Measurements from ENCODE around the gene SHC2.
A peak's percentile ranks its signal among the peaks of the same experiment; 100 is the strongest.

SHC2 gene

DNA sequence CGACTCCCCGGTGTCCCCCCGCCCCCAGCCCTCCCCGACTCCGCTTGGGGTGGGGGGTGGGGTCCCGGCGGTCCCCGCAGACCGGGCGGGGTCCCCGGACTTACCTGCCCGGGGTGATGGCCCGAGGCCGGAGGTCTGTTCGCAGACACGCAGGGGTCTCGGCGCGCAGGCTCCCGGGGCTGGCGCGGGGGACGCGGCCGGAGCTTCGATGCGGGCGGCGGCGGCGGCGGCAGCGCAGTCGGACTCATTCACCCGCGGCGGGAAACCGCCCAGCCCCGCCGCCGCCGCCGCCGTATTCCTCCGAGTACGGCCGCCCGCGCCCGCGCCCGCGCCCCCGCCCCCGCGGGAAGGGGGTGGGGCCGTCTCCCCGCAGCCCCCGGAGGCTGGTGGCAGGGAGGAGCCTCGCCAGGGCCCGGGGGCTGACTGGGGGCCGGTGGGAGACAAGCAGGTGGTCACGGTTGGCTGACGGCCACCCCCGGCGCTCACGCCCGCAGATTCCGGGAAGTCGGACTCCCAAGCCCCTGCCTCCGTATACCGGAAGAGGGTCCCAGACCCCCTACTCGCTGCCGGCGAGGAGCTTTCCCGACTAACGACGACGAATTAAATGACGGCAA is 51.8 kb downstream of the SHC2 start, which contains the start of gene C2CD4C:
Gene C2CD4C (minus strand): TSS at position 246 of the 614 bp plus-strand sequence. CDS start 786 bp downstream, outside the sequence.
- TF ChIP-seq TOX (CRISPR knock-in tag; IDR thresholded peaks at IDR 0.05; ENCODE audit: borderline replicate concordance) = no peak
- TF ChIP-seq ARNTL (CRISPR knock-in tag; IDR thresholded peaks at IDR 0.05; ENCODE audit: borderline replicate concordance, low read depth) = no peak
- TF ChIP-seq ZC3H10 (CRISPR knock-in tag; IDR thresholded peaks at IDR 0.05) = no peak
- TF ChIP-seq ZNF70 (CRISPR knock-in tag; IDR thresholded peaks at IDR 0.05) = no peak
- peak; percentile 60 for ATAC-seq

DNA sequence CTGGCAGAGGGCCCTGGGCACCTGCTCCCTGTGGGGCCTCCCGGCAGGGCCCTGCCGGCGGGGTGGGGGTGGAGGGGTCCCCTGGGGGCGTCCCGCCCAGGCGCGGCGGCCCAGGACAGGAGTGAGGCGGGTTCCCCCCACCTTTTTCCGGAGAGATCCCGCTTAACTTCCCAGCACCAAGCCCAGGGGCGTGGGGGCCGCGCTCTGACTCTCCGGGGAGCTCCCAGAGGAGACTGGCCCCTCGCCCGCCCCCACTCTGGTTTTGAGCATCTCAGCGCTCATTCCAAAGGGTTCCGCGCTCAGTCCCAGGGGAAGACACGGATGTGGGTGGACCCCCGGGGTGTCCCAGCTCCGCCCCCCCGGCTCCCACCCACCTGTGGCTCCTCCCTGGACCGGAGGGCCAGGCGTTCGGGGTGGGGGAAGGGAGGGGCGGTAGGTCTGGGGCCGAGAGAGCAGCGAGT is 52.4 kb downstream of the SHC2 start:
- ATAC-seq = no peak

DNA sequence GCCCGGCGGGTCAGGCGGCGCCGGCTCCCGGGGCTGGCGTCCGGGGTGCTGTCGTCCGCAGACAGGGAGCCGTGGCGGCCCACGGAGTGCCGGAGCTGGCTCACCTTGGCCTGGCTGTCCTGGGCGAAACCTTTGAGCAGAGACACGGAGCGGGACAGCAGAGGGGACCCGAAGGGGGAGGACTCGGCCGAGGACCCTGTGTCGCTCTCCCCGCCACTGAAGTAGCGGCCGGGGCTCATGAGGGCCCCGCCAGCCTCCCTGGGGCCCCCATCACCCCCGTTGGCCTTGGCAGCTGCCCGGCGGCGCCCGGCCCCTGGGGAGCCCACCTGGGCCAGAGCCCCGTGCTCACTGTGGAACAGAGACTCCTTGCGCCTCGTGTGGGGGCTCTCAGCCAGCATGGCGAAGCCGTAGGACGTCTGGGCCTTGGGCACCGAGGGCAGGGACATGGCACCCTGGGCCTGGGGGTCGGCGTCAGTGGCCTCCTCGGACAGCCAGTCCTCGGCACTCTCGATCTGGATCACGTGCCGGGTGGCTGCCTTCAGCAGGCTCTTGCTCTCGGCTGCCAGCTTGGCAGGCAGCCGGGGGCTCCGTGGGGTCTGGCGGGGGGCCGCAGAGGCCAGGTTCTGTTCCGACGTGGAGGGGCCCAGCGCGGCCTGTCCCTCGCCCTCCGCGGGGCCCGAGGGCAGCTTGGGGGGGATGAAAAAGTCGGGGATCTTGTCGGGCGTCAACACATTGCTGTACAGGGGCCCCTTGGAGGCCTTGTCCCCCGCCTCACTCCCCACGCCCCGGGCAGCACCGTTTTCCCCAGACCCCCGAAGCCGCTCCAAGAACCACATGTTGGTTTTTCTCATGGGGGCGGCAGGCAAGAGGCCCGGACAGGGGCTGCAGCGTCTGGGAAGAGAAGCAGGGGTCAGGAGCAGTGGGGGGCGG is 53.1 kb downstream of the SHC2 start:
- no peak for ATAC-seq

More for the DNA sequence above, 52.4 kb downstream of the SHC2 start:
- no peak for TF ChIP-seq TCF4 (CRISPR knock-in tag; IDR thresholded peaks at IDR 0.05; ENCODE audit: borderline replicate concordance)
- no peak for TF ChIP-seq OSR1 (CRISPR knock-in tag; IDR thresholded peaks at IDR 0.05)
- no peak for TF ChIP-seq ARNTL (CRISPR knock-in tag; IDR thresholded peaks at IDR 0.05; ENCODE audit: borderline replicate concordance, low read depth)
- TF ChIP-seq ZC3H10 (CRISPR knock-in tag; IDR thresholded peaks at IDR 0.05) = no peak

DNA sequence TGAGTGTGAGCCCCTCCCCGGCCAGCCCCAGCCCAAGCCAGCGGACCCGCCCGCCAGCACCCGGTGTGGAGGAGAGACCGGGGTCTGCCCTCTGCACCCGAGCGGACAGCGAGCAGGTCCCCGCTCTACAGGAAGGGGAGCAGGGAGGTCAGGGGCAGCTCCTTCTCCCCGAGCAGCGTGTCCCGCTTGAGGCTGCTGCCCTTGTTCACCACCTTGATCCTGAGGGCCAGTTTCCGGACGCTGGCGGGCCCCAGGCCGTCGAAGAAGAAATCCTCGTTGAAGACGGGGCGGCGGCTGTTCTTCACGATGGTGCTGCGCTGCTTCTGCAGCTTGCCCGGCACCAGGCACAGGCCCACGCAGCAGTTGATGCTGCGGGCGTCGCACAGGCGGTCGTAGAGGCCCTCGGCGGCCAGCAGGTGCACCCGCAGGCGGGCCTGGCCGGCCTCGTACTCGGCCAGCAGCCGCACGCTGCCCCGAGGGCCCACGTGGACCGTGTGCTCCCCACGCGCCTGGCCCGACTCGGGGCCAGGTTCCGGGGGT is 53.8 kb downstream of the SHC2 start:
- TF ChIP-seq SNAI2 (CRISPR knock-in tag; IDR thresholded peaks at IDR 0.05) (no peak), ZNF70 (CRISPR knock-in tag; IDR thresholded peaks at IDR 0.05) (no peak), ESRRG (CRISPR knock-in tag; IDR thresholded peaks at IDR 0.05) (no peak), PPARA (CRISPR knock-in tag; IDR thresholded peaks at IDR 0.05; ENCODE audit: borderline replicate concordance) (no peak), TOX (CRISPR knock-in tag; IDR thresholded peaks at IDR 0.05; ENCODE audit: borderline replicate concordance) (no peak), BACH2 (CRISPR knock-in tag; IDR thresholded peaks at IDR 0.05; ENCODE audit: borderline replicate concordance) (no peak), ZC3H10 (CRISPR knock-in tag; IDR thresholded peaks at IDR 0.05) (no peak), ZNF565 (CRISPR knock-in tag; conservative IDR thresholded peaks at IDR 0.05; ENCODE audit: low read depth) (no peak), RARB (CRISPR knock-in tag; IDR thresholded peaks at IDR 0.05) (no peak), ZFP30 (CRISPR knock-in tag; IDR thresholded peaks at IDR 0.05) (no peak), ZFP3 (CRISPR knock-in tag; IDR thresholded peaks at IDR 0.05) (no peak)
- TF ChIP-seq, protein P1, sequence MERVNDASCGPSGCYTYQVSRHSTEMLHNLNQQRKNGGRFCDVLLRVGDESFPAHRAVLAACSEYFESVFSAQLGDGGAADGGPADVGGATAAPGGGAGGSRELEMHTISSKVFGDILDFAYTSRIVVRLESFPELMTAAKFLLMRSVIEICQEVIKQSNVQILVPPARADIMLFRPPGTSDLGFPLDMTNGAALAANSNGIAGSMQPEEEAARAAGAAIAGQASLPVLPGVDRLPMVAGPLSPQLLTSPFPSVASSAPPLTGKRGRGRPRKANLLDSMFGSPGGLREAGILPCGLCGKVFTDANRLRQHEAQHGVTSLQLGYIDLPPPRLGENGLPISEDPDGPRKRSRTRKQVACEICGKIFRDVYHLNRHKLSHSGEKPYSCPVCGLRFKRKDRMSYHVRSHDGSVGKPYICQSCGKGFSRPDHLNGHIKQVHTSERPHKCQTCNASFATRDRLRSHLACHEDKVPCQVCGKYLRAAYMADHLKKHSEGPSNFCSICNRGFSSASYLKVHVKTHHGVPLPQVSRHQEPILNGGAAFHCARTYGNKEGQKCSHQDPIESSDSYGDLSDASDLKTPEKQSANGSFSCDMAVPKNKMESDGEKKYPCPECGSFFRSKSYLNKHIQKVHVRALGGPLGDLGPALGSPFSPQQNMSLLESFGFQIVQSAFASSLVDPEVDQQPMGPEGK (CRISPR knock-in tag; IDR thresholded peaks at IDR 0.05; ENCODE audit: borderline replicate concordance) = no peak
- TF ChIP-seq, protein P2, sequence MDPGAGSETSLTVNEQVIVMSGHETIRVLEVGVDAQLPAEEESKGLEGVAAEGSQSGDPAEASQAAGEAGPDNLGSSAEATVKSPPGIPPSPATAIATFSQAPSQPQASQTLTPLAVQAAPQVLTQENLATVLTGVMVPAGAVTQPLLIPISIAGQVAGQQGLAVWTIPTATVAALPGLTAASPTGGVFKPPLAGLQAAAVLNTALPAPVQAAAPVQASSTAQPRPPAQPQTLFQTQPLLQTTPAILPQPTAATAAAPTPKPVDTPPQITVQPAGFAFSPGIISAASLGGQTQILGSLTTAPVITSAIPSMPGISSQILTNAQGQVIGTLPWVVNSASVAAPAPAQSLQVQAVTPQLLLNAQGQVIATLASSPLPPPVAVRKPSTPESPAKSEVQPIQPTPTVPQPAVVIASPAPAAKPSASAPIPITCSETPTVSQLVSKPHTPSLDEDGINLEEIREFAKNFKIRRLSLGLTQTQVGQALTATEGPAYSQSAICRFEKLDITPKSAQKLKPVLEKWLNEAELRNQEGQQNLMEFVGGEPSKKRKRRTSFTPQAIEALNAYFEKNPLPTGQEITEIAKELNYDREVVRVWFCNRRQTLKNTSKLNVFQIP (CRISPR knock-in tag; IDR thresholded peaks at IDR 0.05; ENCODE audit: borderline replicate concordance, low read depth) = no peak

More for the DNA sequence above, 53.1 kb downstream of the SHC2 start:
- TF ChIP-seq, protein P2 (CRISPR knock-in tag; IDR thresholded peaks at IDR 0.05; ENCODE audit: borderline replicate concordance, low read depth) = no peak
- TF ChIP-seq, protein P3, sequence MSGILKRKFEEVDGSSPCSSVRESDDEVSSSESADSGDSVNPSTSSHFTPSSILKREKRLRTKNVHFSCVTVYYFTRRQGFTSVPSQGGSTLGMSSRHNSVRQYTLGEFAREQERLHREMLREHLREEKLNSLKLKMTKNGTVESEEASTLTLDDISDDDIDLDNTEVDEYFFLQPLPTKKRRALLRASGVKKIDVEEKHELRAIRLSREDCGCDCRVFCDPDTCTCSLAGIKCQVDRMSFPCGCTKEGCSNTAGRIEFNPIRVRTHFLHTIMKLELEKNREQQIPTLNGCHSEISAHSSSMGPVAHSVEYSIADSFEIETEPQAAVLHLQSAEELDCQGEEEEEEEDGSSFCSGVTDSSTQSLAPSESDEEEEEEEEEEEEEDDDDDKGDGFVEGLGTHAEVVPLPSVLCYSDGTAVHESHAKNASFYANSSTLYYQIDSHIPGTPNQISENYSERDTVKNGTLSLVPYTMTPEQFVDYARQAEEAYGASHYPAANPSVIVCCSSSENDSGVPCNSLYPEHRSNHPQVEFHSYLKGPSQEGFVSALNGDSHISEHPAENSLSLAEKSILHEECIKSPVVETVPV (CRISPR knock-in tag; IDR thresholded peaks at IDR 0.05) = no peak

More for the DNA sequence above, 53.8 kb downstream of the SHC2 start:
- ATAC-seq = no peak

Data from SK-N-SH treated with all-trans-retinoic acid at 6 μM for 48 hours (cell line).